CD14-positive monocyte (primary cell): ENCODE data around the gene C1QTNF1. TPM values are rescaled to one million over a fixed set of nuclear protein-coding genes. Genes with fewer than 3 reads are reported as not detected.
"Not testable (repeated sequence)": the region's sequence is repeated elsewhere in the genome, so short reads cannot be mapped to it uniquely, and the experiment has no call there.

Experiments used
- DNase-seq, 3 donors: peaks; one replicate each; pipeline ENCODE4 v3.0.0-alpha.2; 2011 to 2022
- H2AFZ ChIP-seq: 2 replicates; pipeline ENCODE4 v1.6.0; 2012; ENCODE audit warnings: mild to moderate bottlenecking, low read depth, low read length, inconsistent platforms; ENCODE audit not compliant: insufficient read depth, poor library complexity, severe bottlenecking
- H3K27ac ChIP-seq, 2 donors: 1 replicate in 1 of 2; 2 replicates in 1 of 2; pipeline ENCODE4 v1.5.1; 2012 to 2013; ENCODE audit warnings: low read length in 2 of 2, control low read depth in 1 of 2, inconsistent platforms in 1 of 2, low read depth in 1 of 2, mild to moderate bottlenecking in 1 of 2
- H3K27me3 ChIP-seq, 2 donors: one replicate each; pipeline versions ENCODE4 v1.6.0 to v1.6.1; 2011 to 2013; ENCODE audit warnings: low read length in 2 of 2; ENCODE audit not compliant: control insufficient read depth in 2 of 2, insufficient read depth in 2 of 2
- H3K36me3 ChIP-seq, 2 donors: replicated peaks in 1 of 2; 1 replicate in 1 of 2; 2 replicates in 1 of 2; pipeline versions ENCODE4 v1.5.1 to v1.6.1; 2012 to 2013; ENCODE audit warnings: low read length in 2 of 2, control low read depth in 1 of 2, inconsistent platforms in 1 of 2, mild to moderate bottlenecking in 1 of 2; ENCODE audit not compliant: insufficient read depth in 2 of 2, control insufficient read depth in 1 of 2
- H3K4me1 ChIP-seq, 2 donors: 1 replicate in 1 of 2; 2 replicates in 1 of 2; pipeline versions ENCODE4 v1.5.1 to v1.6.1; 2012 to 2013; ENCODE audit warnings: low read length in 2 of 2, control low read depth in 1 of 2, inconsistent platforms in 1 of 2, mild to moderate bottlenecking in 1 of 2, moderate library complexity in 1 of 2; ENCODE audit not compliant: insufficient read depth in 2 of 2, control insufficient read depth in 1 of 2
- H3K4me2 ChIP-seq: replicated peaks from 2 replicates; pipeline ENCODE3; 2012; ENCODE audit warnings: low read length, moderate library complexity, mild to moderate bottlenecking; ENCODE audit not compliant: poor library complexity, severe bottlenecking; ENCODE audit errors: extremely low read depth
- H3K4me3 ChIP-seq, 3 experiments: fragments of 200-600 bp in 1 of 3; sonication (generic) in 1 of 3; replicated peaks in 1 of 3; 1 replicate in 2 of 3; 2 replicates in 1 of 3; pipeline ENCODE4 v1.5.1; 2011 to 2013; ENCODE audit warnings: low read length in 3 of 3, mild to moderate bottlenecking in 3 of 3, control low read depth in 2 of 3, low read depth in 2 of 3, inconsistent platforms in 1 of 3, moderate library complexity in 1 of 3
- H3K79me2 ChIP-seq: 2 replicates; pipeline ENCODE4 v1.6.0; 2012; ENCODE audit warnings: mild to moderate bottlenecking, control low read depth, inconsistent platforms, low read length, moderate library complexity; ENCODE audit not compliant: insufficient read depth
- H3K9ac ChIP-seq: 2 replicates; pipeline ENCODE4 v1.6.0; 2017; ENCODE audit warnings: low read length, mild to moderate bottlenecking; ENCODE audit not compliant: insufficient read depth, poor library complexity, severe bottlenecking
- H3K9me3 ChIP-seq, 2 donors: replicated peaks in 1 of 2; 1 replicate in 1 of 2; 2 replicates in 1 of 2; pipeline versions ENCODE4 v1.5.1 to v1.6.1; 2012 to 2013; ENCODE audit warnings: low read length in 2 of 2, control low read depth in 1 of 2; ENCODE audit not compliant: control insufficient read depth in 1 of 2, insufficient read depth in 1 of 2
- H4K20me1 ChIP-seq: 2 replicates; pipeline ENCODE4 v1.6.0; 2012; ENCODE audit warnings: mild to moderate bottlenecking, low read length, control low read depth, moderate library complexity; ENCODE audit not compliant: insufficient read depth
- H3K27ac Mint-ChIP-seq, 7 donors: one replicate each; pipeline ENCODE4 v1.8.0; 2020; ENCODE audit warnings: mild to moderate bottlenecking in 7 of 7, mixed read lengths in 7 of 7, moderate library complexity in 6 of 7, inconsistent platforms in 2 of 7
- H3K27me3 Mint-ChIP-seq, 3 donors: one replicate each; pipeline ENCODE4 v1.8.0; 2021 to 2022; ENCODE audit warnings: low read depth in 3 of 3, mild to moderate bottlenecking in 3 of 3, mixed read lengths in 3 of 3, moderate library complexity in 3 of 3, inconsistent platforms in 1 of 3
- H3K36me3 Mint-ChIP-seq, 2 donors: one replicate each; pipeline ENCODE4 v1.8.0; 2020; ENCODE audit warnings: mixed read lengths in 2 of 2, inconsistent platforms in 1 of 2, mild to moderate bottlenecking in 1 of 2
- H3K4me1 Mint-ChIP-seq: one replicate; pipeline ENCODE4 v1.8.0; 2020; ENCODE audit warnings: mild to moderate bottlenecking, mixed read lengths
- H3K4me3 Mint-ChIP-seq, 2 donors: one replicate each; pipeline ENCODE4 v1.8.0; 2020; ENCODE audit warnings: mild to moderate bottlenecking in 2 of 2, mixed read lengths in 2 of 2, moderate library complexity in 1 of 2
- H3K9me3 Mint-ChIP-seq, 7 donors: one replicate each; pipeline ENCODE4 v1.8.0; 2020 to 2022; ENCODE audit warnings: mixed read lengths in 7 of 7, mild to moderate bottlenecking in 6 of 7, moderate library complexity in 6 of 7, inconsistent platforms in 2 of 7
- WGBS: methylation state at CpG from one replicate; pipeline ENCODE4 v1.1.5; 2013; ENCODE audit warnings: missing lambda C conversion rate; ENCODE audit not compliant: insufficient coverage; 5-methylcytosine and 5-hydroxymethylcytosine counted together
- intact Hi-C, 2 donors: fragments of 100-400 bp; cut with micrococcal nuclease; formaldehyde crosslinking; loops; one replicate each; pipeline versions ENCODE4 v1.15.0 to v1.15.1; 2023
- polyA plus RNA-seq, 3 donors: library from polyadenylated mRNA; depleted of rRNA in 1 of 3; unstranded in 2 of 3; stranded (reverse) in 1 of 3; fragments of 300-500 nt in 2 of 3; fragments of >200 nt in 1 of 3; fragmentation: Illumina TruSeq in 2 of 3; gene quantifications; 1 replicate in 2 of 3; 2 replicates in 1 of 3; pipeline ENCODE4 v1.2.3, GENCODE V29; 2012 to 2021
- TF ChIP-seq, protein P1 (sequence below): fragments of 200-600 bp; IDR thresholded peaks from one replicate; pipeline ENCODE4 v1.8.0; 2022; ENCODE audit warnings: antibody characterized with exemption, mild to moderate bottlenecking

Gene C1QTNF1
- polyA plus RNA-seq, 3 donors = not detected

DNA sequence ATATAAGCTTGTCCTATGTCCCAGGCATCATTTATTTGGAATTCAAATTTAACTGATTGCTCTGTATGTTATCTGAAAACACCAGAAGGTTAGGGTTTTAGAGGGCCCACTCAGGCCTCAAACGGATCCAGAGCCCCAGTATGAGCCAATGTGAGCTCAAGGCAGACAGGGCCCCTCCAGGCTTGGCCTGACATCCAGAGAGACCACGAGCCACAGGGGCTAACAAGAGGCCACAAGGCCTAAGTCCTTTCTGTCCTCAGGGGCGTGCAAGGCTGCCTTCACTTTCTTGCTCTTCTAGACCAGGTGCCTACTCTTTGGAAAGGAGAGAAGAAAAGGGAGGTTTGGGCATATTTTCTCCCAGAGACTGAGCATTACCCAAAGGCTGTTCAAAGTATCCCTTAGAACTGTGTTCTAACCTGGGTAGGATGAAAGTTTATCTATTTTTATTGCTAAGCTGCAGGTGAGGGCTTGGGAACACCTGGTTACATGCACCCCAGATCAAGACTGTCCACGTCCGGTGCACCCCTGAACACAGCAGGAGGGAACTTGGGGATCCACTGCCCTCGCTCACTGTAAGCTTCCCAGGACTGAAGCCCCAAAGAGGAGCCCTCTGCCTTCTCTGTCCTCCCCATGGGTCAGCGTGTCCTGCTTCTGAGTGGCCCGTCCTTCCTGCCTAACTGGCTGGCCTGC is 49.2 kb downstream of the C1QTNF1 start:
- H3K36me3 ChIP-seq = peaks cover under 1 to 14% of the 10 kb centered on the region in 2 donors
- H3K9me3 ChIP-seq = no peaks in the 10 kb centered on the region
- H3K4me3 ChIP-seq = no peak overlapping the region
- H3K9ac ChIP-seq = no peak overlapping the region
- peaks cover 8% of the 10 kb centered on the region for H4K20me1 ChIP-seq
- peaks cover 27% of the 10 kb centered on the region for H3K4me1 Mint-ChIP-seq
- H3K27me3 ChIP-seq = no peaks in the 10 kb centered on the region
- DNase-seq = no peak
- intact Hi-C loops = no loop called here
- peak overlapping the region in 1 of 7 donors; percentile 47 for H3K27ac Mint-ChIP-seq
- H3K9me3 Mint-ChIP-seq = peaks cover 0 to 3% (median 0%) of the 10 kb centered on the region in 7 donors
- H3K4me1 ChIP-seq = peaks cover 24 to 26% of the 10 kb centered on the region in 2 donors
- H3K4me3 Mint-ChIP-seq = no peak overlapping the region
- H3K27ac ChIP-seq = peak overlapping the region; percentile 70 to 73
- no peak overlapping the region for H3K4me2 ChIP-seq
- H3K79me2 ChIP-seq = peaks cover 27% of the 10 kb centered on the region
- TF ChIP-seq, protein P1, sequence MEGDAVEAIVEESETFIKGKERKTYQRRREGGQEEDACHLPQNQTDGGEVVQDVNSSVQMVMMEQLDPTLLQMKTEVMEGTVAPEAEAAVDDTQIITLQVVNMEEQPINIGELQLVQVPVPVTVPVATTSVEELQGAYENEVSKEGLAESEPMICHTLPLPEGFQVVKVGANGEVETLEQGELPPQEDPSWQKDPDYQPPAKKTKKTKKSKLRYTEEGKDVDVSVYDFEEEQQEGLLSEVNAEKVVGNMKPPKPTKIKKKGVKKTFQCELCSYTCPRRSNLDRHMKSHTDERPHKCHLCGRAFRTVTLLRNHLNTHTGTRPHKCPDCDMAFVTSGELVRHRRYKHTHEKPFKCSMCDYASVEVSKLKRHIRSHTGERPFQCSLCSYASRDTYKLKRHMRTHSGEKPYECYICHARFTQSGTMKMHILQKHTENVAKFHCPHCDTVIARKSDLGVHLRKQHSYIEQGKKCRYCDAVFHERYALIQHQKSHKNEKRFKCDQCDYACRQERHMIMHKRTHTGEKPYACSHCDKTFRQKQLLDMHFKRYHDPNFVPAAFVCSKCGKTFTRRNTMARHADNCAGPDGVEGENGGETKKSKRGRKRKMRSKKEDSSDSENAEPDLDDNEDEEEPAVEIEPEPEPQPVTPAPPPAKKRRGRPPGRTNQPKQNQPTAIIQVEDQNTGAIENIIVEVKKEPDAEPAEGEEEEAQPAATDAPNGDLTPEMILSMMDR = no peak
- H3K27me3 Mint-ChIP-seq = peaks cover 0 to 4% (median 1%) of the 10 kb centered on the region in 3 donors
- peak overlapping the region; percentile 55 for H2AFZ ChIP-seq
- peaks cover 7 to 9% of the 10 kb centered on the region in 2 donors for H3K36me3 Mint-ChIP-seq
- WGBS = 100% methylated on average over 7 of the region's 8 CpGs

DNA sequence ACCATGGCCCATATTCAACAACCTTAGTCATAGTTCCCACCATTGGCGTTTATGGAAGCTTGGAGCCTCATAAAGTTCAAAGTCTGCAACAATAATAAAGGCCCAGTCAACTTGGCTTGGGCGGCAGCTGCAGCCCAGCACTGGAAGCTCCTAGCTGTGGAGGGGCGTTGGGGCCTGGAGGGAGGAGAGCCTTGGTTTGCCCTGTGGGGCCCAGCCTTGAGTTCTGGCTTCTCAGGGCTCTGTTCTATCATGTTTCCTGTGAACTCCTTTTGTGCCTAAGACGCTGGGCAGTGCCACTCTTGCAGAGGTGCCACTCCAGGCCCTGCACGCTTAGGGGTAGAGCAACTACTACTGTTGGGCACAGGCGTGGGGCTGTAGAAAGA is 49.7 kb downstream of the C1QTNF1 start:
- Histone ChIP-seq H2AFZ (peak overlapping the region; percentile 55), H3K4me2 (peak overlapping the region; percentile 39), H3K4me1 (peaks cover 24 to 26% of the 10 kb centered on the region in 2 donors), H3K4me3 (no peak overlapping the region), H4K20me1 (peaks cover 8% of the 10 kb centered on the region), H3K79me2 (peaks cover 27% of the 10 kb centered on the region), H3K27me3 (no peaks in the 10 kb centered on the region), H3K27ac (peak overlapping the region; percentile 70 to 73), H3K9ac (no peak overlapping the region), H3K9me3 (no peaks in the 10 kb centered on the region), H3K36me3 (peaks cover 5 to 20% of the 10 kb centered on the region in 2 donors)
- H3K27me3 Mint-ChIP-seq = peaks cover 0 to 4% (median 1%) of the 10 kb centered on the region in 3 donors
- intact Hi-C loops = no loop called here
- no peak overlapping the region for H3K4me3 Mint-ChIP-seq
- TF ChIP-seq, protein P1 = no peak
- peak overlapping the region in 5 of 7 donors; percentile 47 to 94 (median 89) for H3K27ac Mint-ChIP-seq
- H3K9me3 Mint-ChIP-seq = peaks cover 0 to 3% (median 0%) of the 10 kb centered on the region in 7 donors
- DNase-seq = no peak
- H3K4me1 Mint-ChIP-seq = peaks cover 27% of the 10 kb centered on the region
- 97% methylated on average over 4 of the region's 6 CpGs for WGBS
- H3K36me3 Mint-ChIP-seq = peaks cover 11 to 15% of the 10 kb centered on the region in 2 donors

DNA sequence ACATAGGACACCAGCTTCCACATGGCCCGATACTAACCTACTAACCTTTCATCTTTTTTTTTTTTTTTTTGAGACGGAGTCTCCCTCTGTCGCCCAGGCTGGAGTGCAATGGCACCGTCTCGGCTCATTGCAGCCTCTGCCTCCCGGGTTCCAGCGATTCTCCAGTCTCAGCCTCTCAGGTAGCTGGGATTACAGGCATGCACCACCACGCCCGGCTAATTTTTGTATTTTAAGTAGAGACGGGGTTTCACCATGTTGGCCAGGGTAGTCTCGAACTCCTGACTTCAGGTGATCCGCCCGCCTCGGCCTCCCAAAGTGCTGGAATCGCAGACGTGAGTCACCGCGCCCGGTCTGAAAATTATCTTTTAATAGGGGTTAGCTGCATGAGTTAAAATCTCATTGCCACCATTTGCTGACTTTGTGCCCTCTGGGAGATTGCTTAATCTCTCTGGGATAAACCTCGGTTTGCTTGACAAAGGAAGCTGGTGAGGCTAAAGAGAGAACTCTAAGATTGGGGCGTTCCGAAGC is 50.2 kb downstream of the C1QTNF1 start:
- peak overlapping the region; percentile 72 to 94 (median 89) for H3K27ac Mint-ChIP-seq
- peaks cover 14 to 19% of the 10 kb centered on the region in 2 donors for H3K36me3 Mint-ChIP-seq
- H3K27me3 Mint-ChIP-seq, H3K9ac ChIP-seq, H3K9me3 Mint-ChIP-seq, DNase-seq, H3K27me3 ChIP-seq, H4K20me1 ChIP-seq, H3K9me3 ChIP-seq, intact Hi-C loops: not testable (repeated sequence)
- H3K27ac ChIP-seq = peak overlapping the region; percentile 70 to 73
- 60% methylated on average over 8 of the region's 22 CpGs for WGBS
- H3K4me1 Mint-ChIP-seq = peaks cover 27% of the 10 kb centered on the region
- H3K4me1 ChIP-seq = peaks cover 24 to 26% of the 10 kb centered on the region in 2 donors
- peak overlapping the region; percentile 39 for H3K4me2 ChIP-seq
- peak overlapping the region; percentile 55 for H2AFZ ChIP-seq
- H3K4me3 Mint-ChIP-seq = peak overlapping the region in 1 of 2 donors; percentile 61
- peaks cover 10 to 24% of the 10 kb centered on the region in 2 donors for H3K36me3 ChIP-seq
- peak overlapping the region in 1 of 3 experiments; percentile 20 for H3K4me3 ChIP-seq
- peaks cover 27% of the 10 kb centered on the region for H3K79me2 ChIP-seq
